Mesangial cell (primary cell): Measurements from ENCODE around the gene TP53TG3F. TPM values are rescaled to one million over a fixed set of nuclear protein-coding genes. Genes with fewer than 3 reads are reported as not detected.

Experiments
- total RNA-seq: library from RNA; depleted of rRNA; stranded (reverse); fragments of >200 nt; gene quantifications from 2 replicates; pipeline ENCODE4 v1.2.3, GENCODE V29; 2015

Gene TP53TG3F, protein sequence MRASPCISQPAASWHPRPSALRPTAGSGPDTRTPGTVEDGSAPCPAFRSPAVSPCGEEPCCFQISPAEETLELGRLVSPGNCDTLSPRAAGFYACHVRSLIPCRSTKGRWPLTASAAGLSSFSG
- total RNA-seq, result not detected in 2 replicates

GRCh38 chr16:33459312-33459711, at the start of gene TP53TG3F:
Gene TP53TG3F (plus strand): TSS chr16:33459612. CDS start chr16:33459680, 68 bp downstream.

Other genes with a start within 250 kb of the TP53TG3F start
- not detected in 2 replicates for gene TP53TG3E, start 155.3 kb upstream of the TP53TG3F start, total RNA-seq
- gene TP53TG3B, start 98.8 kb upstream of the TP53TG3F start, total RNA-seq, result not detected in 2 replicates